ENCODE measurements around the gene CALD1.

The CALD1 gene

GRCh38 chr7:134827436-134827835, 48.0 kb downstream of the CALD1 start:
- no peak for DNase-seq (ENCODE audit: low read depth, low spot score)

GRCh38 chr7:134827889-134828288, 48.5 kb downstream of the CALD1 start:
- DNase-seq (ENCODE audit: low read depth, low spot score), result no peak

GRCh38 chr7:134828361-134828760, 48.9 kb downstream of the CALD1 start:
- no peak for DNase-seq (ENCODE audit: low read depth, low spot score)

- DNase-seq (ENCODE audit: low read depth, low spot score), result no peak
These were observed 50.0 kb downstream of the CALD1 start for GRCh38 chr7:134829380-134829986.

GRCh38 chr7:134831862-134832261, 52.4 kb downstream of the CALD1 start:
- DNase-seq (ENCODE audit: low read depth, low spot score), result no peak

GRCh38 chr7:134832367-134832766, 52.9 kb downstream of the CALD1 start:
- no peak for DNase-seq (ENCODE audit: low read depth, low spot score)

- peak; percentile 69 for DNase-seq (ENCODE audit: low read depth, low spot score)
These were observed 55.4 kb downstream of the CALD1 start for GRCh38 chr7:134834689-134835462.

GRCh38 chr7:134835463-134835823, 56.0 kb downstream of the CALD1 start:
- DNase-seq (ENCODE audit: low read depth, low spot score), result no peak

GRCh38 chr7:134836447-134836846, 57.0 kb downstream of the CALD1 start:
- DNase-seq (ENCODE audit: low read depth, low spot score), result no peak

- DNase-seq (ENCODE audit: low read depth, low spot score), result no peak
These were observed 59.9 kb downstream of the CALD1 start for GRCh38 chr7:134839298-134839697.

- DNase-seq (ENCODE audit: low read depth, low spot score), result no peak
These were observed 62.6 kb downstream of the CALD1 start for GRCh38 chr7:134842062-134842461.

GRCh38 chr7:134842886-134843430, 63.5 kb downstream of the CALD1 start:
- no peak for DNase-seq (ENCODE audit: low read depth, low spot score)

- DNase-seq (ENCODE audit: low read depth, low spot score), result no peak
These were observed 64.8 kb downstream of the CALD1 start for GRCh38 chr7:134844200-134844599.

GRCh38 chr7:134845461-134845860, 66.0 kb downstream of the CALD1 start:
- peak; percentile 21 for DNase-seq (ENCODE audit: low read depth, low spot score)

GRCh38 chr7:134847851-134848588, 68.6 kb downstream of the CALD1 start:
- no peak for DNase-seq (ENCODE audit: low read depth, low spot score)

GRCh38 chr7:134850066-134850465, 70.6 kb downstream of the CALD1 start:
- no peak for DNase-seq (ENCODE audit: low read depth, low spot score)

GRCh38 chr7:134851141-134851540, 71.7 kb downstream of the CALD1 start:
- no peak for DNase-seq (ENCODE audit: low read depth, low spot score)

- DNase-seq (ENCODE audit: low read depth, low spot score), result no peak
These were observed 73.2 kb downstream of the CALD1 start for GRCh38 chr7:134852625-134853024.

- DNase-seq (ENCODE audit: low read depth, low spot score), result no peak
These were observed 75.4 kb downstream of the CALD1 start for GRCh38 chr7:134854816-134855215.

- DNase-seq (ENCODE audit: low read depth, low spot score), result no peak
These were observed 76.0 kb downstream of the CALD1 start for GRCh38 chr7:134855442-134855841.

GRCh38 chr7:134856091-134856490, 76.7 kb downstream of the CALD1 start:
- DNase-seq (ENCODE audit: low read depth, low spot score), result peak; percentile 30

GRCh38 chr7:134856691-134857090, 77.3 kb downstream of the CALD1 start:
- DNase-seq (ENCODE audit: low read depth, low spot score), result no peak

Data from ELF-1 (cell line).